Measurements from ENCODE around the gene SETD1B. TPM values are rescaled to one million over a fixed set of nuclear protein-coding genes. Genes with fewer than 3 reads are reported as not detected.

The SETD1B gene
- total RNA-seq, 4 donors from 2014 or later = 13.1 to 23.1 (median 19.5) TPM

DNA sequence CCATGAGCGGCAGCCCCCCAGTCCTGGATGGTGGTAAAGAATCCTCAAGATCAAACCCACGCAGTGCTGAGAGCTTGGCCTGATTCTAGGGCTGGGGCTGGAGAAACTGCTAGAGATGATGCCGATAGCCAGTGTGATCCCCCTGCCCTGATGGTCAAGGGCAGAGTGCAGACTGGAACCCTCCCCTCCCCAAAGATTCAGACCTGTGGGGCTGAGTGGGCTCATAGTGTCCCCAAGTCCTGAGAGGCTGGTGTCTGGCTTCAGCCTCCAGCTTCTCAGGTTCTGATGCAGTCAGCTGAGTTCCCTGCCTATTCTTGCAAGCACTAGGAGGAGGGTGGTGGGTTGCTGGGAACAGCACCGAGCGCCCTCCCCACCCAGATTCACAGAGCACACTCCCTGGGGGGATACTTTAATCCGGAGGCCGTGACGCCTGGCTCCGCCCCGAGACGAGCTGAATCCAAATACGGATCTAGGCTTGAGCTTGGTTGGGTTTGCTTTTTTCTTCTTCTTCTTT lies 22.3 kb upstream of the SETD1B start:
- no peak overlapping the region for H3K4me3 ChIP-seq
- no peak for TF ChIP-seq POLR2AphosphoS5 (IDR thresholded peaks at IDR 0.05)
- TF ChIP-seq, protein P1, sequence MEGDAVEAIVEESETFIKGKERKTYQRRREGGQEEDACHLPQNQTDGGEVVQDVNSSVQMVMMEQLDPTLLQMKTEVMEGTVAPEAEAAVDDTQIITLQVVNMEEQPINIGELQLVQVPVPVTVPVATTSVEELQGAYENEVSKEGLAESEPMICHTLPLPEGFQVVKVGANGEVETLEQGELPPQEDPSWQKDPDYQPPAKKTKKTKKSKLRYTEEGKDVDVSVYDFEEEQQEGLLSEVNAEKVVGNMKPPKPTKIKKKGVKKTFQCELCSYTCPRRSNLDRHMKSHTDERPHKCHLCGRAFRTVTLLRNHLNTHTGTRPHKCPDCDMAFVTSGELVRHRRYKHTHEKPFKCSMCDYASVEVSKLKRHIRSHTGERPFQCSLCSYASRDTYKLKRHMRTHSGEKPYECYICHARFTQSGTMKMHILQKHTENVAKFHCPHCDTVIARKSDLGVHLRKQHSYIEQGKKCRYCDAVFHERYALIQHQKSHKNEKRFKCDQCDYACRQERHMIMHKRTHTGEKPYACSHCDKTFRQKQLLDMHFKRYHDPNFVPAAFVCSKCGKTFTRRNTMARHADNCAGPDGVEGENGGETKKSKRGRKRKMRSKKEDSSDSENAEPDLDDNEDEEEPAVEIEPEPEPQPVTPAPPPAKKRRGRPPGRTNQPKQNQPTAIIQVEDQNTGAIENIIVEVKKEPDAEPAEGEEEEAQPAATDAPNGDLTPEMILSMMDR (IDR thresholded peaks at IDR 0.05) = no peak
- TF ChIP-seq POLR2A (IDR thresholded peaks at IDR 0.05) = no peak
- TF ChIP-seq EP300 (IDR thresholded peaks at IDR 0.05) = no peak
- DNase-seq (ENCODE audit: low spot score in 2 of 2) = no peak
- H3K27me3 ChIP-seq = no peaks in the 10 kb centered on the region
- H3K9me3 ChIP-seq = no peaks in the 10 kb centered on the region
- H3K36me3 ChIP-seq = peaks cover 9% of the 10 kb centered on the region
- peaks cover 23% of the 10 kb centered on the region for H3K4me1 ChIP-seq
- no peak overlapping the region for H3K27ac ChIP-seq
- 8% methylated on average over 9 of the region's 12 CpGs for WGBS

DNA sequence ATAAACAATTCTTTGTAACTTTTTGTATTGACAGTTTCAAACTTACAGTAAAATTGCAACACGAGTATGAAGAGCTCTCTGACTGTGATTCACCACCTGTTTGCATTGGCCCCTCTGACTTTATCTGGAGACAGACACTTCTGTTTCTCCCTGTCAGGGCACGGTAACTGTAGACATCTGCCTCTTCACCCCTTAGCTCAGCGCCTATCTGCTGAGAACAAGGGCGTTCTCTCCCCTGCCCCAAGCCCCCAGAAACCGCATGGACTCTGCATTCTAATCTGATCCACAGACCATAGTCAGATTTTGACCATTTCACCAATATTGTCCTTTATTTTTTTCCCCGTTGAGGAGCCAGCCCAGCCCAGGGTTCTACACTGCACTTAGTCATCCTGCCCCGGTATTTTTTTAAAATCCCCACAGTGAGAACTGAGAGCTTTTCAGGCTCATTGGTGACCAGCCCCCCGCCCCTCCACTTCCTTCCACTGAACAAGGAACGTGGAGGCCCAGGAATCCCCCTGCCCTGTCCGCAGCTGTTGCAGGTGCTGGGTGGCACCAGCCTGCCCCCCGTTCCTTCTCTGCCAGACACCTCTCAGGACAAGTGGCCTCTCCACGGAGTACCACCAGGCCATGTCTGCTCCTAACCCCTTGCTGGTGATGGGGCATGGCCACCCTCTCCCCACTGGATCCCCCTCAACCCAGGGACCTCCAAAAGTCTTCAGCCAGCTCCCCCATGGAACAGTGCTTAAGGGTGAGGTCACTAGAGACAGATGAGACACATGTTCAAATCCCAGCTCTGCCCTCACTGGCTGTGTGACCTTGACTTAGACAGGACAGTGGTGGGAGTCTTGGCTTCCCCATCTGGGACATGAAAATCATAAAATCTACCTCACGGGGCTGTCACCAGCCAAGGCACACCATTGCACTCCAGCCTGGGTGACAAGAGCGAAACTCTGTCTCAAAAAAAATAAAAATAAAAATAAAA lies 21.5 kb upstream of the SETD1B start:
- Histone ChIP-seq H3K36me3 (peaks cover 9% of the 10 kb centered on the region), H3K4me3 (no peak overlapping the region), H3K27me3 (no peaks in the 10 kb centered on the region), H3K9me3 (no peaks in the 10 kb centered on the region), H3K27ac (no peak overlapping the region), H3K4me1 (peaks cover 23% of the 10 kb centered on the region)
- WGBS = 42% methylated on average over 13 of the region's 14 CpGs
- DNase-seq (ENCODE audit: low spot score in 2 of 2) = no peak
- TF ChIP-seq POLR2A (IDR thresholded peaks at IDR 0.05) = no peak
- TF ChIP-seq, protein P1 (IDR thresholded peaks at IDR 0.05) = no peak
- TF ChIP-seq EP300 (IDR thresholded peaks at IDR 0.05) = no peak
- no peak for TF ChIP-seq POLR2AphosphoS5 (IDR thresholded peaks at IDR 0.05)

DNA sequence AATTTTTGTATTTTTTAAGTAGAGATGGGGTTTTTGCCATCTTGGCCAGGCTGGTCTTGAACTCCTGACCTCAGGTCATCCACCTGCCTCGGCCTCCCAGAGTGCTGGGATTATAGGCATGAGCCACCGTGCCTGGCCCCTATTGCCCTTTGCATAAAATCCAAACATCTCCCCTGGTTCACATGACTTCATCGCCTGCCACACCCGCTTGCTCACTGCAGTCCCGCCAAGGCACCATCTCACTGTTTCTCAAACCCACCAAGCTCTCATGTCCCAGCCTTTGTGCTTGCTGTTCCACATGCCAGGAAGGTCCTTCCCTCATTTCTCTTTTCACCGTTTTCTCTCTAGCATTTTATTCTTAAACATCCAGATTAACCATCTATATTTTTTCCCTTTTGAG lies 20.0 kb upstream of the SETD1B start:
- TF ChIP-seq, protein P1 (IDR thresholded peaks at IDR 0.05) = no peak
- no peak for TF ChIP-seq EP300 (IDR thresholded peaks at IDR 0.05)
- no peak for TF ChIP-seq POLR2AphosphoS5 (IDR thresholded peaks at IDR 0.05)
- no peak for TF ChIP-seq POLR2A (IDR thresholded peaks at IDR 0.05)
- Histone ChIP-seq H3K27me3 (no peaks in the 10 kb centered on the region), H3K27ac (no peak overlapping the region), H3K9me3 (no peaks in the 10 kb centered on the region), H3K36me3 (peaks cover 6% of the 10 kb centered on the region), H3K4me1 (peaks cover 23% of the 10 kb centered on the region), H3K4me3 (no peak overlapping the region)
- 57% methylated on average over 6 of the region's 6 CpGs for WGBS
- DNase-seq (ENCODE audit: low spot score in 2 of 2) = no peak

DNA sequence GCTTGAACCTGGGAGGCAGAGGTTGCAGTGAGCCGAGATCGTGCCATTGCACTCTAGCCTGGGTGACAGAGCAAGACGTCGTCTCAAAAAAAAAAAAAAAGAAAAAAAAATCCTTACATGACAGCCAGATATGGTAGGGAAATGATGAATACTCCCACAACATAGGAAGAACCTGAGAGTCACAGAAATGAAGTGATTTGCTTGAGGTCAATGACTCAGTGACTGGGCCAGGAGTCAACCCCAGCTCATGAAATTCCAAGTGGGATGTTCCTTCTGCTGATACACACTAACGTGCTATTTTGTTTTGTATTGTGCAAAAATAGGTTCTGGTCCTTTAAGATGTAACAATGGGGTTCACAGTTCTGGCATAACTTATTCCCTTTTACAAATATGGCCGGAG lies 19.3 kb upstream of the SETD1B start:
- WGBS = 31% methylated on average over 6 of the region's 6 CpGs
- Histone ChIP-seq H3K27me3 (no peaks in the 10 kb centered on the region), H3K36me3 (no peaks in the 10 kb centered on the region), H3K27ac (no peak overlapping the region), H3K9me3 (no peaks in the 10 kb centered on the region), H3K4me1 (peaks cover 23% of the 10 kb centered on the region), H3K4me3 (no peak overlapping the region)
- no peak for DNase-seq (ENCODE audit: low spot score in 2 of 2)
- TF ChIP-seq POLR2A (IDR thresholded peaks at IDR 0.05) (no peak), EP300 (IDR thresholded peaks at IDR 0.05) (no peak), POLR2AphosphoS5 (IDR thresholded peaks at IDR 0.05) (no peak)
- TF ChIP-seq, protein P1 (IDR thresholded peaks at IDR 0.05) = no peak

DNA sequence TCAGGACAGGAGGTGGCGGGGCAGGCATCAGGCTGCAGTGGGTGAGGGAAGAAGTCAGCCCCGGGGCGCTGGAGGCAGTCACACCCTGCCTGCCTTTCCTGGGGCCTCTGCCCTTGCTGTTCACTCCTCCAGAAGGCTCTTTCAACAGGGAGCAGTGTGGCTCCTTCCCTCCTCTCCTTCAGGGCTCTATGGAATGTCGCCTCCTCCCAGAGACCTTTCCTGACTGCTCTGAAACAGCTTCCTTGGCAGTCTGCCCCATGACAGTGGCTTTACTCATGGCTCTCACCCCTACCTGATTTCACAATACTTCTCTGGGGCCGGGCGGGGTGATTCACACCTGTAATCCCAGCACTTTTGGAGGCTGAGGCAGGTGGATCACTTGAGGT lies 17.4 kb upstream of the SETD1B start:
- Histone ChIP-seq H3K27me3 (no peaks in the 10 kb centered on the region), H3K9me3 (no peaks in the 10 kb centered on the region), H3K4me3 (no peak overlapping the region), H3K27ac (peak overlapping the region; percentile 17), H3K4me1 (peaks cover 22% of the 10 kb centered on the region), H3K36me3 (no peaks in the 10 kb centered on the region)
- TF ChIP-seq POLR2AphosphoS5 (IDR thresholded peaks at IDR 0.05) (no peak), EP300 (IDR thresholded peaks at IDR 0.05) (no peak), POLR2A (IDR thresholded peaks at IDR 0.05) (no peak)
- DNase-seq (ENCODE audit: low spot score in 2 of 2) = peak in 1 of 2 donors; percentile 74
- 43% methylated on average over 6 of the region's 6 CpGs for WGBS

Data from suprapubic skin (tissue), 4 donors.